Upper lobe of right lung (tissue), 1 donor: ENCODE results near the gene BPHL. TPM values are rescaled to one million over a fixed set of nuclear protein-coding genes. Genes with fewer than 3 reads are reported as not detected.

Experiments
- ATAC-seq: fragments of 200-7000 bp; cut with Tn5 transposase; one replicate; pipeline ENCODE4 v1.9.1; 2020; ENCODE audit warnings: mild to moderate bottlenecking, moderate library complexity
- DNase-seq: peaks from one replicate; pipeline ENCODE4 v3.0.0-alpha.2; 2020
- H3K27ac ChIP-seq: fragments of 200-600 bp; one replicate; pipeline ENCODE4 v1.8.0; 2022
- H3K27me3 ChIP-seq: fragments of 200-600 bp; one replicate; pipeline ENCODE4 v1.8.0; 2022; ENCODE audit warnings: mild to moderate bottlenecking
- H3K36me3 ChIP-seq: fragments of 200-600 bp; one replicate; pipeline ENCODE4 v1.8.0; 2022
- H3K4me1 ChIP-seq: fragments of 200-600 bp; one replicate; pipeline ENCODE4 v1.8.0; 2022
- H3K4me3 ChIP-seq: fragments of 200-600 bp; one replicate; pipeline ENCODE4 v1.8.0; 2022; ENCODE audit warnings: mild to moderate bottlenecking
- H3K9me3 ChIP-seq: fragments of 200-600 bp; one replicate; pipeline ENCODE4 v1.8.0; 2022
- intact Hi-C: fragments of 100-400 bp; cut with DNase I; formaldehyde crosslinking; loops from one replicate; pipeline ENCODE4 v1.11.0; 2022
- total RNA-seq: library from RNA; stranded (reverse); fragmentation: NEBNext Ultra II Directional; extraction: Animal tissue kit (Norgen Biotek cat#: 25700); gene quantifications from one replicate; pipeline ENCODE4 v1.2.1, GENCODE V29; 2021
- TF ChIP-seq, protein P1 (sequence below): fragments of 200-600 bp; IDR thresholded peaks from one replicate; pipeline ENCODE4 v1.8.0; 2022; ENCODE audit warnings: antibody characterized with exemption
- donor health status: DM: no; HTN: yes; CAD: no; lungs with severe emphysema.

The BPHL gene
- total RNA-seq, 1 donor from 2014 or later: 7.6 TPM

- peaks cover 7% of the 10 kb centered on the region for H3K4me1 ChIP-seq
- H3K4me3 ChIP-seq: peak within 1 kb of the TSS; percentile 83
- no peaks in the 10 kb centered on the region for H3K27me3 ChIP-seq
- peak within 1 kb of the TSS; percentile 95 for H3K27ac ChIP-seq
- TF ChIP-seq, protein P1, sequence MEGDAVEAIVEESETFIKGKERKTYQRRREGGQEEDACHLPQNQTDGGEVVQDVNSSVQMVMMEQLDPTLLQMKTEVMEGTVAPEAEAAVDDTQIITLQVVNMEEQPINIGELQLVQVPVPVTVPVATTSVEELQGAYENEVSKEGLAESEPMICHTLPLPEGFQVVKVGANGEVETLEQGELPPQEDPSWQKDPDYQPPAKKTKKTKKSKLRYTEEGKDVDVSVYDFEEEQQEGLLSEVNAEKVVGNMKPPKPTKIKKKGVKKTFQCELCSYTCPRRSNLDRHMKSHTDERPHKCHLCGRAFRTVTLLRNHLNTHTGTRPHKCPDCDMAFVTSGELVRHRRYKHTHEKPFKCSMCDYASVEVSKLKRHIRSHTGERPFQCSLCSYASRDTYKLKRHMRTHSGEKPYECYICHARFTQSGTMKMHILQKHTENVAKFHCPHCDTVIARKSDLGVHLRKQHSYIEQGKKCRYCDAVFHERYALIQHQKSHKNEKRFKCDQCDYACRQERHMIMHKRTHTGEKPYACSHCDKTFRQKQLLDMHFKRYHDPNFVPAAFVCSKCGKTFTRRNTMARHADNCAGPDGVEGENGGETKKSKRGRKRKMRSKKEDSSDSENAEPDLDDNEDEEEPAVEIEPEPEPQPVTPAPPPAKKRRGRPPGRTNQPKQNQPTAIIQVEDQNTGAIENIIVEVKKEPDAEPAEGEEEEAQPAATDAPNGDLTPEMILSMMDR: peak; percentile 45
- ATAC-seq (peak; percentile 93), DNase-seq (peak; percentile 91)
- peaks cover 6% of the 10 kb centered on the region for H3K36me3 ChIP-seq
- H3K9me3 ChIP-seq: no peaks in the 10 kb centered on the region
- intact Hi-C loops: no loop called here
Measured at GRCh38 chr6:3157131-3157933, 38.8 kb downstream of the BPHL start, which contains the start of gene TUBB2A. Gene TUBB2A, minus strand, starts transcription at chr6:3157544. Its CDS starts 81 bp downstream, at chr6:3157463.

GRCh38 chr6:3159805-3160781, 41.6 kb downstream of the BPHL start:
- peaks cover 4% of the 10 kb centered on the region for H3K36me3 ChIP-seq
- no peaks in the 10 kb centered on the region for H3K27me3 ChIP-seq
- peaks cover 14% of the 10 kb centered on the region for H3K4me1 ChIP-seq
- no peak for DNase-seq
- no peak for ATAC-seq
- intact Hi-C loops: no loop called here
- H3K4me3 ChIP-seq: no peak overlapping the region
- H3K27ac ChIP-seq: no peak overlapping the region
- TF ChIP-seq, protein P1: no peak
- no peaks in the 10 kb centered on the region for H3K9me3 ChIP-seq

DNA sequence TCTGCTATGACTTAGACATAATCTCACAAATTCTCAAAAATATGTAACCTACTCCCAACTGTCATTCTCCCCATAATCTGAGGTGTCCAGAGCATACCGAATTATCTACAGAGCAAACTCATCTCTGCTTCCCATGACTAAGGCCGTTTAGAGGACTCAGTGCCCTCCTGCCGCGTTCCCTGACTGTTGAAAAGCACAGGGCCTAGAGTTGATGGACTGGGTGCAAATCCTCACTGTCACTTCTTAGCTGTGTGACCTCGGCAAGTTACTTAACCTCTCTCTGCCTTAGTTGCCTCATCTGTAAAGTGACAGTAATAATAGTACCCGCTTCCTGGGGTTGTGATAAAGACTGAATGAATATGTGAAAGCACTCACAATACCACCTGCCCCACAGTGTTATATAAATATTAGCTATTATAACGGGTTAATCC, 43.6 kb downstream of the BPHL start:
- Histone ChIP-seq H3K27me3 (no peaks in the 10 kb centered on the region), H3K27ac (peak overlapping the region; percentile 86), H3K4me1 (peaks cover 14% of the 10 kb centered on the region), H3K9me3 (no peaks in the 10 kb centered on the region), H3K36me3 (no peaks in the 10 kb centered on the region), H3K4me3 (peak overlapping the region; percentile 70)
- DNase-seq (no peak), ATAC-seq (no peak)
- TF ChIP-seq, protein P1: no peak
- intact Hi-C loops: no loop called here

DNA sequence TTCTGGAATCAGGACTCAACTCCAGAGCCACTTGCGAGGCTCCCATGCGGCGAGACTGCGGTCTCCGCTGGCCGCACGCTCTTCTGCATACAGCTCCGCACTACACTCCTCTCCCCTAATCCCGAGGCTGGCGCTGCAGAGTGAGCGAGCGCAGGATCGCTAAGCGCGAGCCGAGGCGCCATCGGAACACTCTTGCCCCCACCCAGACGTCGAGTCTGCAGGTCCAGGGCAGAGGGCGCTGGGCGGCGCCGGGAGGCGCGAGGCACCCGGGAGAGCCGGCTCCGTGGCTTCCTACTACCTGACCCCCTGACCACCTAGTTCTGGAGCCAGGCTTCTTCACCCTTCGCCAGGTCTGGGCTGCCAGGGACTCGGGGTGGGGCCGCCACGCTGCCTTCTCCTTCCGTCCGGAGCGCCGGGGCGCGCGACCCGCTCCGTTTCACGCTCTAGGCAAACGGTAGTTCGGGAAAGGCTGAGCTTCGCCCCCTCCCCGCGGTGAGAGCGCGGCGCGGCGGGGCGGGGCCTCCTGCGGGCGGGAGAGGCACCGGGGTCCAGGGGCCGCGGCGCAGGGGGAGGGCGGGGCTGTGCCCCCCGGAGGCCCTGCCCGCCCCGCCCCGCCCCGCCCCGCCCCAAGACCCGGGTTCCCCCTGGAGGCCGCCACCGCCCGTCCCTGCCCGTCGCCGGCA, 44.2 kb downstream of the BPHL start:
- DNase-seq (peak; percentile 88), ATAC-seq (peak; percentile 89)
- intact Hi-C loops: no loop called here
- Histone ChIP-seq H3K4me3 (peak overlapping the region; percentile 70), H3K9me3 (no peaks in the 10 kb centered on the region), H3K36me3 (no peaks in the 10 kb centered on the region), H3K27ac (peak overlapping the region; percentile 86), H3K27me3 (no peaks in the 10 kb centered on the region), H3K4me1 (peaks cover 14% of the 10 kb centered on the region)
- TF ChIP-seq, protein P1: no peak

DNA sequence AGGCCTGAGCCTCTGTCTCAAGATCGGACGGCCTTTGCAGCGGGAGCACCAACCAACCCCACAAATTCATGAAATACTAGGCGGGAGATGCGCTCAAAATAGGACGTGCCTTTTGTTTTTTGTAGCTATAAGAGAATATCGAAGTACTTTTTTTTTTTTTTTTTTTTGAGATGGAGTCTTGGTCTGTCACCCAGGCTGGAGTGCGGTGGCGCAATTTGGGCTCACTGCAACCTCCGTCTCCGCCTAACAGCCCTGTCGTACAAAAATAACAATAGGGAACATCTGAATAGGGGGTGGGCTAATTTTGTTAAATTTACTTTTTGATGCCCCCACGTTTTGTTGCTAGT, 44.7 kb downstream of the BPHL start:
- no peaks in the 10 kb centered on the region for H3K9me3 ChIP-seq
- DNase-seq: no peak
- ATAC-seq: no peak
- intact Hi-C loops: no loop called here
- H3K27me3 ChIP-seq: no peaks in the 10 kb centered on the region
- peaks cover 14% of the 10 kb centered on the region for H3K4me1 ChIP-seq
- TF ChIP-seq, protein P1: no peak
- H3K27ac ChIP-seq: peak overlapping the region; percentile 86
- H3K36me3 ChIP-seq: no peaks in the 10 kb centered on the region
- peak overlapping the region; percentile 70 for H3K4me3 ChIP-seq
